Measurements from ENCODE around the gene CHAF1A.

DNA sequence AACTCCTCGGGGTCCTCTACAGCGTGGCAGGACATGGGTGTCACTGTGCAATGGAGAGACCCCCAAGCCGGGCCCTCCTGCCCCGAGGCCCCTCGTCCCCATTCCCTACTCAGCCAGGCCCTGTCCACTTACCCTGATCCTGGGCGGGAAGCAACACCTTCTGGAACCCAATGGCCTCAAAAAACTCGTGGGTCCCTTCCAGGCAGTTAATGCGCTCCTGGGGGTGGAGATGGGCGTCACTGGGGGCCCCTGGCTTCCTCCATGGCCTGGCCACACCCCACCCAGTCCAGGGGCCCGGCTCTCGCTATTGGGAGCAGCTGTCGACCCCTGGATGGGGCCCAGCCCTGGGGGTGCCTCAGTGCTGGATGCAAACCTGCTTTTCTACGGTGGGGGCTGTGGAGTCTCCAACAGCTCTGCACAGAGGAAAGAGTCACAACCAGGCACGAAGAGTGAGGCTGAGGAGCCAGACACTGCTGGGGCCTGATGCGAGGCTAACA is 44.3 kb downstream of the CHAF1A start:
- TF ChIP-seq TAF1 (IDR thresholded peaks at IDR 0.05; ENCODE audit: borderline replicate concordance, low read depth, low read length) (no peak), POLR2AphosphoS5 (IDR thresholded peaks at IDR 0.05; ENCODE audit: low read depth, low read length) (no peak), POLR2A (IDR thresholded peaks at IDR 0.05; ENCODE audit: low read depth, low read length) (no peak)

All from GM12892 (cell line).